Sigmoid colon (tissue), 7 donors: ENCODE results near the gene NTRK3. TPM values are rescaled to one million over a fixed set of nuclear protein-coding genes. Genes with fewer than 3 reads are reported as not detected.

ENCODE experiments used
- DNase-seq: peaks from one replicate; pipeline ENCODE4 v3.0.0-alpha.2; 2019
- H3K27ac ChIP-seq, 4 donors: fragments of 200-600 bp; sonication (generic); one replicate each; pipeline ENCODE4 v1.5.1; 2016 to 2019; ENCODE audit warnings: mild to moderate bottlenecking in 1 of 4
- H3K27me3 ChIP-seq, 3 donors: fragments of 200-600 bp; sonication (generic); one replicate each; pipeline ENCODE4 v1.5.1; 2019; ENCODE audit warnings: mild to moderate bottlenecking in 1 of 3
- H3K36me3 ChIP-seq, 4 donors: fragments of 200-600 bp; sonication (generic); one replicate each; pipeline ENCODE4 v1.5.1; 2016 to 2019
- H3K4me1 ChIP-seq, 4 donors: fragments of 200-600 bp; sonication (generic); one replicate each; pipeline ENCODE4 v1.5.1; 2017 to 2019
- H3K4me3 ChIP-seq, 4 donors: fragments of 200-600 bp; sonication (generic); one replicate each; pipeline ENCODE4 v1.5.1; 2017 to 2019; ENCODE audit warnings: mild to moderate bottlenecking in 2 of 4, moderate library complexity in 1 of 4
- H3K9me3 ChIP-seq, 4 donors: fragments of 200-600 bp in 3 of 4; sonication (generic) in 3 of 4; one replicate each; pipeline versions ENCODE4 v1.5.1 to v1.6.1; 2013 to 2019
- CTCF ChIP-seq, 4 experiments: fragments of 450-650 bp in 3 of 4; fragments of 200-600 bp in 1 of 4; IDR thresholded peaks; one replicate each; pipeline ENCODE4 v1.5.1; 2016 to 2019; ENCODE audit warnings: antibody characterized with exemption in 4 of 4, mild to moderate bottlenecking in 3 of 4, moderate library complexity in 2 of 4
- EP300 ChIP-seq, 4 donors: sonication (generic); formaldehyde crosslinking; IDR thresholded peaks; one replicate each; pipeline ENCODE4 v1.6.1; 2017; ENCODE audit warnings: antibody characterized with exemption in 4 of 4
- POLR2A ChIP-seq, 2 donors: fragments of 450-650 bp; IDR thresholded peaks; one replicate each; pipeline ENCODE4 v1.6.1; 2016; ENCODE audit warnings: antibody characterized with exemption in 2 of 2, mild to moderate bottlenecking in 2 of 2, moderate library complexity in 2 of 2
- POLR2AphosphoS5 ChIP-seq, 4 donors: sonication (generic); formaldehyde crosslinking; IDR thresholded peaks; one replicate each; pipeline ENCODE4 v1.6.1; 2017; ENCODE audit warnings: antibody characterized with exemption in 4 of 4
- WGBS, 2 donors: extraction: QIAGEN DNeasy Blood & Tissue Kit; methylation state at CpG; one replicate each; pipeline ENCODE4 v1.1.7; 2013; 5-methylcytosine and 5-hydroxymethylcytosine counted together
- intact Hi-C: fragments of 100-400 bp; cut with DNase I; formaldehyde crosslinking; loops from one replicate; pipeline ENCODE4 v1.15.1; 2023
- polyA plus RNA-seq, 3 donors: library from polyadenylated mRNA; stranded (reverse); fragments of 200-250 nt; gene quantifications; one replicate each; pipeline ENCODE4 v1.2.3, GENCODE V29; 2013
- total RNA-seq, 4 donors: library from RNA; depleted of rRNA; stranded (reverse); fragments of >200 nt; gene quantifications; one replicate each; pipeline ENCODE4 v1.1.0, GENCODE V29; 2016
- donor health status: healthy with polysubstance abuse.
- donor health status: Bipolar disorder and iron deficiency.
- donor health status: healthy.

The NTRK3 gene
- total and polyA plus RNA-seq, 7 donors: 1.1 to 13.0 (median 3.6) TPM; not detected in 2

- H3K4me1 ChIP-seq: peaks cover 0 to 9% (median 8%) of the 10 kb centered on the region in 4 donors
- H3K4me3 ChIP-seq: no peak overlapping the region
- H3K9me3 ChIP-seq: no peaks in the 10 kb centered on the region
- H3K27ac ChIP-seq: no peak overlapping the region
- H3K36me3 ChIP-seq: no peaks in the 10 kb centered on the region
- peaks cover 0 to 5% (median 0%) of the 10 kb centered on the region in 3 donors for H3K27me3 ChIP-seq
- 30 to 44% methylated on average over 2 of the region's 2 CpGs for WGBS, 2 donors
- DNase-seq: no peak
- TF ChIP-seq POLR2AphosphoS5 (IDR thresholded peaks at IDR 0.05): no peak
- TF ChIP-seq CTCF (IDR thresholded peaks at IDR 0.05): peak in 3 of 4 experiments; percentile 9 to 27 (median 26)
- TF ChIP-seq POLR2A (IDR thresholded peaks at IDR 0.05): no peak
- no peak for TF ChIP-seq EP300 (IDR thresholded peaks at IDR 0.05)
- intact Hi-C loops: no loop called here
These were observed 12.4 kb downstream of the NTRK3 start for GRCh38 chr15:88243895-88244787.

DNA sequence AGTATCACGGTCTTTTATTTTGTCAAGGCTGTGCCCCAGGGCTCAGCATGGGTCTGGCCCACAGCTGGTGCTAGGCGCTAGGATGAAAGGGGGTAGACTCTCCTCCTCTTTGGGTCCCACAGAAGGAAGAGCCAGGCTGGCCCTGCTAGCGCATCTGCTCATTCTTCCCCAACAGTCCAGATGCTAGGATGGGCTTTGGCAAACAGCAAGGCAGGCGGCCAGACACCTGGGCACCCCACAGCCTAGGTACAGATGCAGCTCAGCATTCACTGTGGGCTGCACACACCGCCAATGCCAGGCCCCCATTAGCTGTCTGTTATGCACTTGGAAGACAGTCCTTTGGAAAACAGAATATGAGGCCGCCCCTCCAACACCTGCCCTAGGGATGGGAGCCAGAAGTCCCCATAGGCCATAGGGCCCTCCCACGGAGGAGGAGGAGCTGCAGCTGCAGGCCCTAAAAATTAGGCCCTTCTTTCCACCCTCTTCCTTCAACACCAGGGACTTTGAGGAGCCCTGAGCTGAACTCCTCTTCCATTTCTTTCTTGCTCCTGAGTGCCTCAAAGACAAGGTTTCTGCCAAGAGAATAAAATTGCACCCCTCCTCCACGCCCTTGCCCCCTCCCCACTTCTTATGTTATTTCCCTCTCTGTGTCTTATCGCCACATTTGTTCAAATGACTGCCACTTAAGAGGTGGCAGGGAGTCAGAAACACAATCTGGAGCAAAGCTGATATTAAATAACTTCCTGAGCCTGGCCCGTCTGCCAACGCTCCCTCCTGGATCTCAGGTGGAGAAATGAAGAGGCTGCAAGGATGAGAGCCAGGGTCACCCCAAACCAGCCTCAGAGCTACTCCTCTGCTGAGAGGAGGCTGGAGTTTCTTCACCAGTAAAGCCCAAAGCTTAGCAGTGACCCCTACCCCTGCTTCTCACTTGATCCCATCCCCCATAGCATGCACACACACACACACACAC, 13.7 kb downstream of the NTRK3 start:
- Histone ChIP-seq H3K4me1 (peaks cover 0 to 12% (median 8%) of the 10 kb centered on the region in 4 donors), H3K36me3 (no peaks in the 10 kb centered on the region), H3K27me3 (no peaks in the 10 kb centered on the region), H3K27ac (no peak overlapping the region), H3K4me3 (no peak overlapping the region), H3K9me3 (no peaks in the 10 kb centered on the region)
- no peak for DNase-seq
- 77 to 85% methylated on average over 11 of the region's 11 CpGs for WGBS, 2 donors
- TF ChIP-seq POLR2A (IDR thresholded peaks at IDR 0.05): no peak
- TF ChIP-seq EP300 (IDR thresholded peaks at IDR 0.05): no peak
- TF ChIP-seq POLR2AphosphoS5 (IDR thresholded peaks at IDR 0.05): no peak
- no peak for TF ChIP-seq CTCF (IDR thresholded peaks at IDR 0.05)
- intact Hi-C loops: no loop called here

DNA sequence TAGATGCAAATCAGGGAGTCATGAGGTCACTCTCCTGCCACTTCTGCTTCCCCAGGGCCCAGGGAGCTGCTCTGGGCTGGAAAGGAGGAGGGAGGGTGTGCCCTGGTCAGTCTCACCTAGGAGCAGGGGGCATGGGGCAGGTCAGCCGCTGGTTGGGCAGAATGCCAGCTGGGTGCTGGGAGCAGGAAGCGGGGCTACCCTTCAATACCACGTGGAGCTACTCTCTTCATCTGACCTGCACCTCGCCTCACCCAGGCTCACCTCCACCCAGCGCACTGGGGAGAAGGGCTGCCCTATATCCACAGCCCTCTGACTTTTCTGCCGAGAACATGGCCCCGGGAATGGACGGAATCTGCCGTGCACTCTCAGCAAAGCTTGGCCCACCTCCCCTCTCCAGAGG, 15.1 kb downstream of the NTRK3 start:
- H3K36me3 ChIP-seq: no peaks in the 10 kb centered on the region
- no peak for DNase-seq
- no peak for TF ChIP-seq POLR2A (IDR thresholded peaks at IDR 0.05)
- no peak for TF ChIP-seq POLR2AphosphoS5 (IDR thresholded peaks at IDR 0.05)
- no peak for TF ChIP-seq EP300 (IDR thresholded peaks at IDR 0.05)
- TF ChIP-seq CTCF (IDR thresholded peaks at IDR 0.05): no peak
- no peaks in the 10 kb centered on the region for H3K9me3 ChIP-seq
- peaks cover 0 to 5% (median under 1%) of the 10 kb centered on the region in 4 donors for H3K4me1 ChIP-seq
- no peaks in the 10 kb centered on the region for H3K27me3 ChIP-seq
- no peak overlapping the region for H3K4me3 ChIP-seq
- no peak overlapping the region for H3K27ac ChIP-seq
- 65 to 78% methylated on average over 9 of the region's 9 CpGs for WGBS, 2 donors
- intact Hi-C loops: no loop called here

DNA sequence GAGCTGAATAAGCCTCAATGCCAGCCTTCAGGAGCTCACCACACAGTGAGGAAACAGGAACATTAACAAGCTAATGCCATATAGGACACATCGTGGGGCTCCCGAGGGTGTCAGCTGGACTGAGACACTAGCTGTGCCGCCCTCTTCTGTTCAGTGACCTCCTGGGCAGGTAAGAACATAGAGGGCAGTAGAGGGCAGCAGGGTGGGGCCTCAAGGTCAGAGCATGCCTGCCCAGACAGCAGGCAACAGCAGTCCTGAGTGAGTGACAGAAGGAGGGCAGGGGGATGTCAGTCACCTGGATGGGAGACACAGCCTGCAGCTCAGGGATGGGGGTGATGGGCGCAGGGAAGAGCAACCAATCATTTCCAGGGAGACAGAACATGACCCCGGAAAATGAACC, 15.5 kb downstream of the NTRK3 start:
- Histone ChIP-seq H3K4me1 (peaks cover 0 to 4% (median 0%) of the 10 kb centered on the region in 4 donors), H3K27me3 (no peaks in the 10 kb centered on the region), H3K27ac (no peak overlapping the region), H3K36me3 (no peaks in the 10 kb centered on the region), H3K4me3 (no peak overlapping the region), H3K9me3 (no peaks in the 10 kb centered on the region)
- intact Hi-C loops: no loop called here
- 32 to 62% methylated on average over 5 of the region's 5 CpGs for WGBS, 2 donors
- no peak for DNase-seq
- TF ChIP-seq POLR2AphosphoS5 (IDR thresholded peaks at IDR 0.05): no peak
- no peak for TF ChIP-seq CTCF (IDR thresholded peaks at IDR 0.05)
- TF ChIP-seq EP300 (IDR thresholded peaks at IDR 0.05): no peak
- no peak for TF ChIP-seq POLR2A (IDR thresholded peaks at IDR 0.05)
